Activated CD4-positive, alpha-beta T cell treated with anti-CD3 and anti-CD28 coated beads, Interleukin-2, amount 50 U/mL, for 24 hours (primary cell): Measurements from ENCODE around the gene CD34.

Source experiments
- DNase-seq, 2 donors: peaks; one replicate each; pipeline ENCODE4 v3.0.0-alpha.2; 2020; ENCODE audit warnings: low read depth in 1 of 2, low spot score in 1 of 2

CD34 gene

GRCh38 chr1:207836591-207837347 is 74.2 kb downstream of the CD34 start:
- DNase-seq: no peak

- DNase-seq: no peak
Observed at GRCh38 chr1:207835958-207836357, 75.0 kb downstream of the CD34 start.

- DNase-seq: no peak
Observed at GRCh38 chr1:207833956-207834660, 76.8 kb downstream of the CD34 start.

- no peak for DNase-seq
Observed at GRCh38 chr1:207833381-207833780, 77.5 kb downstream of the CD34 start.

GRCh38 chr1:207832796-207833195 is 78.1 kb downstream of the CD34 start:
- DNase-seq: no peak

GRCh38 chr1:207831517-207832327 is 79.2 kb downstream of the CD34 start:
- peak in 1 of 2 donors; percentile 62 for DNase-seq
